K562 (cell line): ENCODE measurements around the gene CENPE.

Experiments used
- ETV1 ChIP-seq: fragments of 450-650 bp; conservative IDR thresholded peaks from 2 replicates; pipeline ENCODE4 v1.6.1; 2016; ENCODE audit warnings: missing genetic modification characterization, control low read depth, low read depth, missing compliant biosample characterization
- NONO ChIP-seq, 2 experiments: fragments of 200-400 bp in 1 of 2; fragments of 450-650 bp in 1 of 2; formaldehyde crosslinking in 1 of 2; IDR thresholded peaks; 2 replicates each; pipeline ENCODE4 v1.6.1; 2017; ENCODE audit warnings: low read depth in 2 of 2, mild to moderate bottlenecking in 2 of 2, moderate library complexity in 2 of 2, low read length in 1 of 2
- POLR2A ChIP-seq: fragments of 450-650 bp; conservative IDR thresholded peaks from 2 replicates; pipeline ENCODE4 v1.6.1; 2016
- TCF7 ChIP-seq: sonication (generic); IDR thresholded peaks from 2 replicates; pipeline ENCODE4 v1.6.1; 2016; ENCODE audit warnings: antibody characterized with exemption, borderline replicate concordance
- ZNF408 ChIP-seq: fragments of 250-450 bp; sonication (Bioruptor Pico); IDR thresholded peaks from 2 replicates; pipeline ENCODE4 v1.4.0; 2020; ENCODE audit warnings: low read depth, mild to moderate bottlenecking, moderate library complexity
- ZNF431 ChIP-seq: sonication (generic); formaldehyde crosslinking; IDR thresholded peaks from 2 replicates; pipeline ENCODE4 v1.8.0; 2022; ENCODE audit warnings: mild to moderate bottlenecking, missing genetic modification reagents
- ZNF696 ChIP-seq: fragments of 250-450 bp; sonication (Bioruptor Pico); conservative IDR thresholded peaks from 2 replicates; pipeline ENCODE4 v1.4.0; 2020; ENCODE audit warnings: mild to moderate bottlenecking, moderate library complexity
- ZNF77 ChIP-seq: fragments of 250-450 bp; sonication (Bioruptor Pico); IDR thresholded peaks from 2 replicates; pipeline ENCODE4 v1.5.0; 2020
- ZNF780A ChIP-seq: fragments of 250-450 bp; sonication (Bioruptor Pico); IDR thresholded peaks from 2 replicates; pipeline ENCODE4 v1.5.0; 2021; ENCODE audit warnings: mild to moderate bottlenecking
- TF ChIP-seq, protein P1 (sequence below), 2 experiments: fragments of 450-650 bp; formaldehyde crosslinking in 1 of 2; IDR thresholded peaks; 2 replicates each; pipeline versions ENCODE4 v1.4.0 to v1.6.1; 2014 to 2020; ENCODE audit warnings: mild to moderate bottlenecking in 2 of 2, borderline replicate concordance in 1 of 2, low read depth in 1 of 2
- TF ChIP-seq, protein P2 (sequence below), 3 experiments: IDR thresholded peaks in 2 of 3; conservative IDR thresholded peaks in 1 of 3; 2 replicates each; pipeline ENCODE4 v1.5.1; 2011 to 2012; ENCODE audit warnings: low read length in 3 of 3, mild to moderate bottlenecking in 3 of 3, control low read depth in 2 of 3, improper control_type of control experiment in 1 of 3, inconsistent platforms in 1 of 3, low read depth in 1 of 3, mixed read lengths in 1 of 3, moderate library complexity in 1 of 3; ENCODE audit not compliant: insufficient read depth in 2 of 3

DNA sequence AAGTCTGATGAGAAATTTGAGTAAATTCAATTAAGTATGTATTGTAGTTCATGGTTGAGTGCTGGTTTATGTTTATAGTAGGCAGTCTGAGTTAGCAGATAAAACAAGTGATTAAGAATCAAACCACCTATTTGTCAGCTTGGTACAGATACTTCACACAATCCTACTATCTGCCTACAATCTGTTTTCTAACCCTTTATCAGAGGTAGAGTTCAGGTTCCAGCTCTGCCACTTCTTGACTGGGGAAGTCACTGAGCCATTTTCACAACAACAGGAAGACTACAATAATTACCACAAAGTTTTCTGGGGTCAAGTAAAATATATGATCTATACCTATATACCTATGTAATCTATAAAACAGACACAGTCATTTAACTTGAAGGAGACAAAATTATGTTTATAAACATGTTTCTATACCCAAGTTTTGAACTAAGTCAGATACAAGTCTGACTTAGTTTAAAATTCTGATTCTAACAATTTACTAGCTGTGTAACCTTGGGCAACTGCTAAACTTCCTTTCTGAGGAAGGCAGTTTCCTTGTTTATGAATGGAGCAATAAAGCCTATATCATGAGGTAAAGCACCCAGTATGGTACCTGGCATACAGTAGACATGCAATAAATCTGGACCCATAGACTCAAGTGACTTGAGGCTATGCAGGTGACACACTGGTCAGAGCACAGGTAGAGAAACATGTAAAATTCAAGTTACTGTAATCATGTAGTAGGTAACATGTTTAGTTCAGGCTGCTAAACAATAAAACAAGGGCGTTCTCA, 61.3 kb downstream of the CENPE start:
- TF ChIP-seq, protein P1, sequence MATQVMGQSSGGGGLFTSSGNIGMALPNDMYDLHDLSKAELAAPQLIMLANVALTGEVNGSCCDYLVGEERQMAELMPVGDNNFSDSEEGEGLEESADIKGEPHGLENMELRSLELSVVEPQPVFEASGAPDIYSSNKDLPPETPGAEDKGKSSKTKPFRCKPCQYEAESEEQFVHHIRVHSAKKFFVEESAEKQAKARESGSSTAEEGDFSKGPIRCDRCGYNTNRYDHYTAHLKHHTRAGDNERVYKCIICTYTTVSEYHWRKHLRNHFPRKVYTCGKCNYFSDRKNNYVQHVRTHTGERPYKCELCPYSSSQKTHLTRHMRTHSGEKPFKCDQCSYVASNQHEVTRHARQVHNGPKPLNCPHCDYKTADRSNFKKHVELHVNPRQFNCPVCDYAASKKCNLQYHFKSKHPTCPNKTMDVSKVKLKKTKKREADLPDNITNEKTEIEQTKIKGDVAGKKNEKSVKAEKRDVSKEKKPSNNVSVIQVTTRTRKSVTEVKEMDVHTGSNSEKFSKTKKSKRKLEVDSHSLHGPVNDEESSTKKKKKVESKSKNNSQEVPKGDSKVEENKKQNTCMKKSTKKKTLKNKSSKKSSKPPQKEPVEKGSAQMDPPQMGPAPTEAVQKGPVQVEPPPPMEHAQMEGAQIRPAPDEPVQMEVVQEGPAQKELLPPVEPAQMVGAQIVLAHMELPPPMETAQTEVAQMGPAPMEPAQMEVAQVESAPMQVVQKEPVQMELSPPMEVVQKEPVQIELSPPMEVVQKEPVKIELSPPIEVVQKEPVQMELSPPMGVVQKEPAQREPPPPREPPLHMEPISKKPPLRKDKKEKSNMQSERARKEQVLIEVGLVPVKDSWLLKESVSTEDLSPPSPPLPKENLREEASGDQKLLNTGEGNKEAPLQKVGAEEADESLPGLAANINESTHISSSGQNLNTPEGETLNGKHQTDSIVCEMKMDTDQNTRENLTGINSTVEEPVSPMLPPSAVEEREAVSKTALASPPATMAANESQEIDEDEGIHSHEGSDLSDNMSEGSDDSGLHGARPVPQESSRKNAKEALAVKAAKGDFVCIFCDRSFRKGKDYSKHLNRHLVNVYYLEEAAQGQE (IDR thresholded peaks at IDR 0.05; ENCODE audit: borderline replicate concordance): no peak
- TF ChIP-seq, protein P1 (CRISPR knock-in tag; IDR thresholded peaks at IDR 0.05; ENCODE audit: low read depth): no peak
- TF ChIP-seq ZNF408 (no peak), NONO (IDR thresholded peaks at IDR 0.05; ENCODE audit: low read depth in 2 of 2, low read length in 1 of 2) (no peak), ZNF696 (CRISPR knock-in tag) (no peak), ZNF431 (no peak), POLR2A (no peak), ZNF77 (no peak), TCF7 (no peak), ETV1 (tag) (no peak), ZNF780A (CRISPR knock-in tag) (no peak)
- TF ChIP-seq, protein P2, sequence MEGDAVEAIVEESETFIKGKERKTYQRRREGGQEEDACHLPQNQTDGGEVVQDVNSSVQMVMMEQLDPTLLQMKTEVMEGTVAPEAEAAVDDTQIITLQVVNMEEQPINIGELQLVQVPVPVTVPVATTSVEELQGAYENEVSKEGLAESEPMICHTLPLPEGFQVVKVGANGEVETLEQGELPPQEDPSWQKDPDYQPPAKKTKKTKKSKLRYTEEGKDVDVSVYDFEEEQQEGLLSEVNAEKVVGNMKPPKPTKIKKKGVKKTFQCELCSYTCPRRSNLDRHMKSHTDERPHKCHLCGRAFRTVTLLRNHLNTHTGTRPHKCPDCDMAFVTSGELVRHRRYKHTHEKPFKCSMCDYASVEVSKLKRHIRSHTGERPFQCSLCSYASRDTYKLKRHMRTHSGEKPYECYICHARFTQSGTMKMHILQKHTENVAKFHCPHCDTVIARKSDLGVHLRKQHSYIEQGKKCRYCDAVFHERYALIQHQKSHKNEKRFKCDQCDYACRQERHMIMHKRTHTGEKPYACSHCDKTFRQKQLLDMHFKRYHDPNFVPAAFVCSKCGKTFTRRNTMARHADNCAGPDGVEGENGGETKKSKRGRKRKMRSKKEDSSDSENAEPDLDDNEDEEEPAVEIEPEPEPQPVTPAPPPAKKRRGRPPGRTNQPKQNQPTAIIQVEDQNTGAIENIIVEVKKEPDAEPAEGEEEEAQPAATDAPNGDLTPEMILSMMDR (IDR thresholded peaks at IDR 0.05 in 2 of 3, conservative IDR thresholded peaks at IDR 0.05 in 1 of 3; ENCODE audit: insufficient read depth in 2 of 3, low read depth in 1 of 3, low read length in 3 of 3): no peak
